ENCODE data around the gene USH1G.
"Not testable (repeated sequence)": the region's sequence is repeated elsewhere in the genome, so short reads cannot be mapped to it uniquely, and the experiment has no call there.

The USH1G gene

GRCh38 chr17:74925242-74925641, 2.2 kb upstream of the USH1G start:
- DNase-seq, result no peak

- no peak for DNase-seq
Measured at GRCh38 chr17:74924250-74924948, 1.3 kb upstream of the USH1G start, which contains the start of gene OTOP2. TSS of gene OTOP2 (plus strand) at chr17:74924273. CDS start at chr17:74924633, 360 bp downstream.

GRCh38 chr17:74923538-74924249, 639 bp upstream of the USH1G start:
- peak; percentile 48 for DNase-seq

GRCh38 chr17:74922172-74922571, 883 bp downstream of the USH1G start:
- DNase-seq, result no peak

GRCh38 chr17:74921769-74922168, 1.3 kb downstream of the USH1G start:
- DNase-seq, result no peak

GRCh38 chr17:74921026-74921681, 1.9 kb downstream of the USH1G start:
- DNase-seq, result no peak

GRCh38 chr17:74920642-74921025, 2.4 kb downstream of the USH1G start:
- DNase-seq, result no peak

GRCh38 chr17:74920306-74920620, 2.8 kb downstream of the USH1G start:
- no peak for DNase-seq

- DNase-seq, result no peak
Measured at GRCh38 chr17:74919440-74920305, 3.4 kb downstream of the USH1G start.

GRCh38 chr17:74918906-74919305, 4.1 kb downstream of the USH1G start:
- no peak for DNase-seq

GRCh38 chr17:74917430-74917829, 5.6 kb downstream of the USH1G start:
- DNase-seq, result no peak

GRCh38 chr17:74916851-74917199, 6.2 kb downstream of the USH1G start:
- no peak for DNase-seq

- DNase-seq, result no peak
Measured at GRCh38 chr17:74916136-74916850, 6.8 kb downstream of the USH1G start.

GRCh38 chr17:74911423-74911822, 11.6 kb downstream of the USH1G start:
- not testable (repeated sequence) for DNase-seq

GRCh38 chr17:74909097-74909496, 14.0 kb downstream of the USH1G start:
- not testable (repeated sequence) for DNase-seq

- DNase-seq, result no peak
Measured at GRCh38 chr17:74907012-74907411, 16.0 kb downstream of the USH1G start.

GRCh38 chr17:74906214-74906793, 16.8 kb downstream of the USH1G start:
- DNase-seq, result not testable (repeated sequence)

GRCh38 chr17:74904687-74905409, 18.2 kb downstream of the USH1G start:
- DNase-seq, result no peak

GRCh38 chr17:74903671-74904070, 19.4 kb downstream of the USH1G start:
- DNase-seq, result no peak

- DNase-seq, result no peak
Measured at GRCh38 chr17:74903034-74903433, 20.0 kb downstream of the USH1G start.

- no peak for DNase-seq
Measured at GRCh38 chr17:74901353-74902135, 21.5 kb downstream of the USH1G start.
